A549 treated with DMSO at 1 μM for 4 hours (cell line): Measurements from ENCODE around the gene TSC22D1. TPM values are rescaled to one million over a fixed set of nuclear protein-coding genes. Genes with fewer than 3 reads are reported as not detected.

ENCODE experiments used
- total RNA-seq: library from RNA; stranded (reverse); fragments of 200-300 nt; extraction: Qiagen RNA extraction; gene quantifications from 5 replicates; pipeline ENCODE4 v1.2.3, GENCODE V29; 2022; ENCODE audit warnings: low read depth

TSC22D1 gene
- 100 to 120 TPM (median 110 TPM) in 5 replicates for total RNA-seq

GRCh38 chr13:44575741-44576350, at the start of gene TSC22D1:
TSS of gene TSC22D1 (minus strand) at chr13:44576330. CDS start at chr13:44576074, 256 bp downstream.

Other genes with a start within 250 kb of the TSC22D1 start
- not detected in 5 replicates for gene SERP2, start 202.5 kb downstream of the TSC22D1 start, total RNA-seq